Measurements from ENCODE around the gene TM4SF18. TPM values are rescaled to one million over a fixed set of nuclear protein-coding genes. Genes with fewer than 3 reads are reported as not detected.

Gene TM4SF18
- total RNA-seq, 4 donors from 2014 or later, result 6.7 to 35.5 (median 14.6) TPM

GRCh38 chr3:149366941-149367840 is 33.8 kb upstream of the TM4SF18 start:
- H3K27ac ChIP-seq, result peak overlapping the region; percentile 50 to 51
- H3K36me3 ChIP-seq, result no peaks in the 10 kb centered on the region
- H3K4me3 ChIP-seq, result no peak overlapping the region
- H3K4me1 ChIP-seq, result no peaks in the 10 kb centered on the region
- TF ChIP-seq POLR2A (IDR thresholded peaks at IDR 0.05), result no peak
- no peak for TF ChIP-seq CTCF (IDR thresholded peaks at IDR 0.05)
- no peaks in the 10 kb centered on the region for H3K27me3 ChIP-seq
- no peak for DNase-seq
- H3K9me3 ChIP-seq, result no peaks in the 10 kb centered on the region
- intact Hi-C loops (cut with DNase I; ENCODE audit: low total_unique reads), result no loop called here

GRCh38 chr3:149366031-149366430 is 32.6 kb upstream of the TM4SF18 start:
- H3K4me3 ChIP-seq, result no peak overlapping the region
- no peaks in the 10 kb centered on the region for H3K27me3 ChIP-seq

GRCh38 chr3:149364624-149365023 is 31.2 kb upstream of the TM4SF18 start:
- H3K36me3 ChIP-seq, result no peaks in the 10 kb centered on the region
- H3K27me3 ChIP-seq, result no peaks in the 10 kb centered on the region
- DNase-seq, result no peak
- intact Hi-C loops (cut with DNase I; ENCODE audit: low total_unique reads), result no loop called here
- no peak overlapping the region for H3K27ac ChIP-seq
- no peaks in the 10 kb centered on the region for H3K9me3 ChIP-seq
- no peak overlapping the region for H3K4me3 ChIP-seq
- H3K4me1 ChIP-seq, result no peaks in the 10 kb centered on the region
- TF ChIP-seq POLR2A (IDR thresholded peaks at IDR 0.05) (no peak), CTCF (IDR thresholded peaks at IDR 0.05) (no peak)

More at GRCh38 chr3:149366031-149366430, 32.6 kb upstream of the TM4SF18 start:
- no peaks in the 10 kb centered on the region for H3K9me3 ChIP-seq
- no peaks in the 10 kb centered on the region for H3K4me1 ChIP-seq
- intact Hi-C loops (cut with DNase I; ENCODE audit: low total_unique reads), result no loop called here
- H3K36me3 ChIP-seq, result no peaks in the 10 kb centered on the region
- TF ChIP-seq CTCF (IDR thresholded peaks at IDR 0.05) (no peak), POLR2A (IDR thresholded peaks at IDR 0.05) (no peak)
- peak overlapping the region in 1 of 2 donors; percentile 50 for H3K27ac ChIP-seq
- no peak for DNase-seq

GRCh38 chr3:149363053-149363452 is 29.6 kb upstream of the TM4SF18 start:
- H3K9me3 ChIP-seq, result no peaks in the 10 kb centered on the region
- H3K27me3 ChIP-seq, result no peaks in the 10 kb centered on the region
- TF ChIP-seq CTCF (IDR thresholded peaks at IDR 0.05) (no peak), POLR2A (IDR thresholded peaks at IDR 0.05) (no peak)
- no peak overlapping the region for H3K4me3 ChIP-seq
- intact Hi-C loops (cut with DNase I; ENCODE audit: low total_unique reads), result no loop called here
- DNase-seq, result no peak
- no peaks in the 10 kb centered on the region for H3K4me1 ChIP-seq
- H3K27ac ChIP-seq, result no peak overlapping the region
- H3K36me3 ChIP-seq, result no peaks in the 10 kb centered on the region

- TF ChIP-seq POLR2A (IDR thresholded peaks at IDR 0.05), result no peak
- no peak for TF ChIP-seq CTCF (IDR thresholded peaks at IDR 0.05)
- DNase-seq, result no peak
- no peaks in the 10 kb centered on the region for H3K4me1 ChIP-seq
- H3K36me3 ChIP-seq, result no peaks in the 10 kb centered on the region
- intact Hi-C loops (cut with DNase I; ENCODE audit: low total_unique reads), result no loop called here
- no peaks in the 10 kb centered on the region for H3K9me3 ChIP-seq
- no peak overlapping the region for H3K27ac ChIP-seq
- no peaks in the 10 kb centered on the region for H3K27me3 ChIP-seq
- H3K4me3 ChIP-seq, result no peak overlapping the region
Observed at GRCh38 chr3:149362366-149362765, 28.9 kb upstream of the TM4SF18 start.

Measured in uterus (tissue), 4 donors.